ENCODE results near the gene NPVF. TPM values are rescaled to one million over a fixed set of nuclear protein-coding genes. Genes with fewer than 3 reads are reported as not detected.

The NPVF gene, protein sequence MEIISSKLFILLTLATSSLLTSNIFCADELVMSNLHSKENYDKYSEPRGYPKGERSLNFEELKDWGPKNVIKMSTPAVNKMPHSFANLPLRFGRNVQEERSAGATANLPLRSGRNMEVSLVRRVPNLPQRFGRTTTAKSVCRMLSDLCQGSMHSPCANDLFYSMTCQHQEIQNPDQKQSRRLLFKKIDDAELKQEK
- total RNA-seq (2021; ENCODE audit: unreplicated experiment) (not detected), Bru-seq, nascent RNA (not detected), BruChase-seq, experiment 1, labeled RNA remaining after a 2-hour chase (not detected), BruChase-seq, experiment 2, labeled RNA remaining after a 6-hour chase (percentile 14 among the genes with signal in this experiment)
- polyA plus RNA-seq (2012; ENCODE audit: insufficient read length), result not detected
- long read RNA-seq, result 0 reads

DNA sequence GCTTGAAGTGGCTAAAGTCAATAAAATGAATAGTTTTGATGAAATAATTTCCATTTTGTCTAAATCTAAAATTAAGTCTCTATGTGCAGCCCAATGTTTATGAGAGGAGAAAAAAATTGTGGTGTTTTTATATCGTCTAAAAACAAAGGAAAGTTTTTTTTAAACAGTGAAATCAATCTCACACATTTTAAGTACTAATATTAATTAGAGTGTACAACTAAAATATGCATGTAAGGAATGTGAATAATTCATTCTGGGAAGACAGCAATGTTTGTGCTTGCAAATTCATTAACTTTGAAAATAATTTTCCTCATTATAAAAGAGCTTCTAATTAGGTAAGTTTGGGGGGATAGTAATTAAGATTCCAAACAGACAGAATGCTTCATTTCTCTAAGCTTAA, at the start of gene NPVF:
NPVF (minus strand) TSS at position 101 of the 400 bp plus-strand sequence; CDS start at position 54, 47 bp downstream.
- TF ChIP-seq POLR2AphosphoS5 (IDR thresholded peaks at IDR 0.05; ENCODE audit: low read depth, low read length), result no peak
- no peak for TF ChIP-seq SIN3A (IDR thresholded peaks at IDR 0.05; ENCODE audit: borderline replicate concordance, insufficient read depth, low read depth, low read length)
- TF ChIP-seq TCF7L2 (IDR thresholded peaks at IDR 0.05; ENCODE audit: low read depth, low read length), result no peak
- TF ChIP-seq, protein P1, sequence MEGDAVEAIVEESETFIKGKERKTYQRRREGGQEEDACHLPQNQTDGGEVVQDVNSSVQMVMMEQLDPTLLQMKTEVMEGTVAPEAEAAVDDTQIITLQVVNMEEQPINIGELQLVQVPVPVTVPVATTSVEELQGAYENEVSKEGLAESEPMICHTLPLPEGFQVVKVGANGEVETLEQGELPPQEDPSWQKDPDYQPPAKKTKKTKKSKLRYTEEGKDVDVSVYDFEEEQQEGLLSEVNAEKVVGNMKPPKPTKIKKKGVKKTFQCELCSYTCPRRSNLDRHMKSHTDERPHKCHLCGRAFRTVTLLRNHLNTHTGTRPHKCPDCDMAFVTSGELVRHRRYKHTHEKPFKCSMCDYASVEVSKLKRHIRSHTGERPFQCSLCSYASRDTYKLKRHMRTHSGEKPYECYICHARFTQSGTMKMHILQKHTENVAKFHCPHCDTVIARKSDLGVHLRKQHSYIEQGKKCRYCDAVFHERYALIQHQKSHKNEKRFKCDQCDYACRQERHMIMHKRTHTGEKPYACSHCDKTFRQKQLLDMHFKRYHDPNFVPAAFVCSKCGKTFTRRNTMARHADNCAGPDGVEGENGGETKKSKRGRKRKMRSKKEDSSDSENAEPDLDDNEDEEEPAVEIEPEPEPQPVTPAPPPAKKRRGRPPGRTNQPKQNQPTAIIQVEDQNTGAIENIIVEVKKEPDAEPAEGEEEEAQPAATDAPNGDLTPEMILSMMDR (IDR thresholded peaks at IDR 0.05), result no peak
- TF ChIP-seq, protein P2, sequence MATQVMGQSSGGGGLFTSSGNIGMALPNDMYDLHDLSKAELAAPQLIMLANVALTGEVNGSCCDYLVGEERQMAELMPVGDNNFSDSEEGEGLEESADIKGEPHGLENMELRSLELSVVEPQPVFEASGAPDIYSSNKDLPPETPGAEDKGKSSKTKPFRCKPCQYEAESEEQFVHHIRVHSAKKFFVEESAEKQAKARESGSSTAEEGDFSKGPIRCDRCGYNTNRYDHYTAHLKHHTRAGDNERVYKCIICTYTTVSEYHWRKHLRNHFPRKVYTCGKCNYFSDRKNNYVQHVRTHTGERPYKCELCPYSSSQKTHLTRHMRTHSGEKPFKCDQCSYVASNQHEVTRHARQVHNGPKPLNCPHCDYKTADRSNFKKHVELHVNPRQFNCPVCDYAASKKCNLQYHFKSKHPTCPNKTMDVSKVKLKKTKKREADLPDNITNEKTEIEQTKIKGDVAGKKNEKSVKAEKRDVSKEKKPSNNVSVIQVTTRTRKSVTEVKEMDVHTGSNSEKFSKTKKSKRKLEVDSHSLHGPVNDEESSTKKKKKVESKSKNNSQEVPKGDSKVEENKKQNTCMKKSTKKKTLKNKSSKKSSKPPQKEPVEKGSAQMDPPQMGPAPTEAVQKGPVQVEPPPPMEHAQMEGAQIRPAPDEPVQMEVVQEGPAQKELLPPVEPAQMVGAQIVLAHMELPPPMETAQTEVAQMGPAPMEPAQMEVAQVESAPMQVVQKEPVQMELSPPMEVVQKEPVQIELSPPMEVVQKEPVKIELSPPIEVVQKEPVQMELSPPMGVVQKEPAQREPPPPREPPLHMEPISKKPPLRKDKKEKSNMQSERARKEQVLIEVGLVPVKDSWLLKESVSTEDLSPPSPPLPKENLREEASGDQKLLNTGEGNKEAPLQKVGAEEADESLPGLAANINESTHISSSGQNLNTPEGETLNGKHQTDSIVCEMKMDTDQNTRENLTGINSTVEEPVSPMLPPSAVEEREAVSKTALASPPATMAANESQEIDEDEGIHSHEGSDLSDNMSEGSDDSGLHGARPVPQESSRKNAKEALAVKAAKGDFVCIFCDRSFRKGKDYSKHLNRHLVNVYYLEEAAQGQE (IDR thresholded peaks at IDR 0.05; ENCODE audit: insufficient read depth in 1 of 2, low read depth in 2 of 2, low read length in 1 of 2), result no peak

DNA sequence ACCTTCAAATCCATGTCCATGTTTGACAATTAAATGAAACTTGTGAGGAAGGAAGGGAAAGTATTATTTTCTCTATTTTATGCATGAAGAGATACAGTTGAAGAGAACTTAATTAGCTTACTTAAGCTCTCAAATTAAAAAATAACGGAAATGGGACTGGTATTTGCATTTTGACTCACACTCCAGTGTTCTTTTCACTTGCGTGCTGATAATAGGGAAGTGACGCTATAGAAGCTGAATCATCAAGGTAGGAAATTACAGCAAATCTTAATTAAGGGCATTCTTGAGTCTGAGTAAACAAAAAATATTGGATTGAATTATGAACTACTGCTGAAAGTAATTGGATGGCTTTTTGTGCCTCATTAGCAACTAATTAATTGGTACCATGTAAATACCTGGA, 44.0 kb upstream of the NPVF start:
- in situ Hi-C loops (cut with HindIII; ENCODE audit: low pct_unique_long_range_greater_than_20kb, low sequenced_read_pairs) (no loop called here), intact Hi-C loops (cut with micrococcal nuclease; ENCODE audit: unreplicated experiment) (loop anchor here (10.0 kb wide), 1 partner anchor 563 kb away; no protein-coding TSS in a partner anchor)
- BruUV-seq (replicated peaks), result no TSS peak
- CTCF ChIA-PET, result no interaction called here
- H3K4me1 ChIP-seq (ENCODE audit: control insufficient read depth, insufficient read depth, low read length), result no peaks in the 10 kb centered on the region
- H3K36me3 ChIP-seq (ENCODE audit: control insufficient read depth, insufficient read depth, low read length), result no peaks in the 10 kb centered on the region
- H3K27me3 ChIP-seq (ENCODE audit: control insufficient read depth, insufficient read depth, low read length), result peaks cover 2% of the 10 kb centered on the region; the same call in 1 of the 2 replicates
- H3K27ac ChIP-seq (ENCODE audit: low read length), result no peak overlapping the region
- H3K4me3 ChIP-seq (ENCODE audit: low read depth in 2 of 2, low read length in 2 of 2), result no peak overlapping the region
- POLR2A ChIA-PET, result no interaction called here
- DNase-seq (ENCODE audit: low read depth, low spot score) (no peak), ATAC-seq (no peak)
- TF ChIP-seq SIN3A (IDR thresholded peaks at IDR 0.05; ENCODE audit: borderline replicate concordance, insufficient read depth, low read depth, low read length), result no peak
- no peak for TF ChIP-seq POLR2AphosphoS5 (IDR thresholded peaks at IDR 0.05; ENCODE audit: low read depth, low read length)
- TF ChIP-seq TCF7L2 (IDR thresholded peaks at IDR 0.05; ENCODE audit: low read depth, low read length), result no peak
- no peaks in the 10 kb centered on the region for H3K9me3 ChIP-seq (ENCODE audit: control insufficient read depth, insufficient read depth, low read depth, low read length)

More for the DNA sequence above, at the start of gene NPVF:
- no peak within 1 kb of the TSS for H3K27ac ChIP-seq (ENCODE audit: low read length)
- no peaks in the 10 kb centered on the region for H3K4me1 ChIP-seq (ENCODE audit: control insufficient read depth, insufficient read depth, low read length)
- no TSS peak for BruUV-seq (replicated peaks)
- no peak for DNase-seq (ENCODE audit: low read depth, low spot score)
- POLR2A ChIA-PET, result interaction anchor here (0.6 kb wide), 1 partner anchor 787 kb away, joined by 4 read pairs; no protein-coding TSS in a partner anchor
- CTCF ChIA-PET, result interaction anchor here (0.5 to 0.7 kb wide), 2 partner anchors 18 to 159 kb away, joined by 3 to 4 read pairs; no protein-coding TSS in a partner anchor
- H3K27me3 ChIP-seq (ENCODE audit: control insufficient read depth, insufficient read depth, low read length), result peaks cover 9% of the 10 kb centered on the region
- H3K9me3 ChIP-seq (ENCODE audit: control insufficient read depth, insufficient read depth, low read depth, low read length), result no peaks in the 10 kb centered on the region
- H3K36me3 ChIP-seq (ENCODE audit: control insufficient read depth, insufficient read depth, low read length), result no peaks in the 10 kb centered on the region
- H3K4me3 ChIP-seq (ENCODE audit: low read depth in 2 of 2, low read length in 2 of 2), result no peak within 1 kb of the TSS
- no peak for ATAC-seq
- in situ Hi-C loops (cut with HindIII; ENCODE audit: low pct_unique_long_range_greater_than_20kb, low sequenced_read_pairs), result no loop called here
- intact Hi-C loops (cut with micrococcal nuclease; ENCODE audit: unreplicated experiment), result no loop called here

DNA sequence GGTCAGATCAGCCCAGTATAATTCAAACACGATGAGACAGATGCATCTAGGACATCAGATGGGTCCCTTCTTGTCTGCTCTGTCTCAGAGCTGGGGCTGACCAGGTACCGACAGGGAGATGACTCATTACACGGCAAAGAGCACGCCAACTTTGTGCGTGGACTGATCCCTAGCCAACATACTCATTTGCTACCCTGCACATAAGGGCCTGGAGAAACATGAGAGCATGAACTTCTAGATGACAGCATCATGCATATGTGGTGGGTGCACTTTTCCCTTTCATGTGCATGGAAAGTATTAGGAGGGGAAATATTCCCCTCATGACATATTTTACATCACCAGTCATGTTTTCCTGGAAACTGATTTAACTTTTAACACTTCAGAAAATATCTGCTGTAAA, 35.1 kb upstream of the NPVF start:
- no peaks in the 10 kb centered on the region for H3K36me3 ChIP-seq (ENCODE audit: control insufficient read depth, insufficient read depth, low read length)
- DNase-seq (ENCODE audit: low read depth, low spot score) (no peak), ATAC-seq (no peak)
- peaks cover 14% of the 10 kb centered on the region for H3K27me3 ChIP-seq (ENCODE audit: control insufficient read depth, insufficient read depth, low read length)
- ChIA-PET POLR2A (no interaction called here), CTCF (no interaction called here)
- no peak overlapping the region for H3K27ac ChIP-seq (ENCODE audit: low read length)
- BruUV-seq (replicated peaks), result no TSS peak
- H3K4me3 ChIP-seq (ENCODE audit: low read depth in 2 of 2, low read length in 2 of 2), result no peak overlapping the region
- H3K9me3 ChIP-seq (ENCODE audit: control insufficient read depth, insufficient read depth, low read depth, low read length), result no peaks in the 10 kb centered on the region
- in situ Hi-C loops (cut with HindIII; ENCODE audit: low pct_unique_long_range_greater_than_20kb, low sequenced_read_pairs), result no loop called here
- TF ChIP-seq SIN3A (IDR thresholded peaks at IDR 0.05; ENCODE audit: borderline replicate concordance, insufficient read depth, low read depth, low read length) (no peak), TCF7L2 (IDR thresholded peaks at IDR 0.05; ENCODE audit: low read depth, low read length) (no peak), POLR2AphosphoS5 (IDR thresholded peaks at IDR 0.05; ENCODE audit: low read depth, low read length) (no peak)
- TF ChIP-seq, protein P2 (IDR thresholded peaks at IDR 0.05; ENCODE audit: insufficient read depth in 1 of 2, low read depth in 2 of 2, low read length in 1 of 2), result no peak
- TF ChIP-seq, protein P1 (IDR thresholded peaks at IDR 0.05), result no peak
- intact Hi-C loops (cut with micrococcal nuclease; ENCODE audit: unreplicated experiment), result no loop called here
- no peaks in the 10 kb centered on the region for H3K4me1 ChIP-seq (ENCODE audit: control insufficient read depth, insufficient read depth, low read length)
